ENCODE results near the gene PRR14L.
A peak's percentile ranks its signal among the peaks of the same experiment; 100 is the strongest.

GRCh38 chr22:31715147-31715778 is 34.7 kb downstream of the PRR14L start:
- TF ChIP-seq JUND (IDR thresholded peaks at IDR 0.05) (no peak), EP300 (IDR thresholded peaks at IDR 0.05; ENCODE audit: borderline replicate concordance in 1 of 2, low read depth in 1 of 2, low read length in 1 of 2) (peak in 1 of 2 experiments; percentile 92; a peak in 2 of 4 replicates), CTCF (IDR thresholded peaks at IDR 0.05) (no peak)
